Left renal cortex interstitium (tissue), 4 donors: ENCODE results near the gene CNIH4. TPM values are rescaled to one million over a fixed set of nuclear protein-coding genes. Genes with fewer than 3 reads are reported as not detected.
"Not testable (repeated sequence)": the region's sequence is repeated elsewhere in the genome, so short reads cannot be mapped to it uniquely, and the experiment has no call there.

Experiments
- DNase-seq, 4 donors: peaks; one replicate each; pipeline ENCODE4 v3.0.0-alpha.2; 2013; ENCODE audit warnings: low read depth in 4 of 4, low spot score in 2 of 4, missing footprints in 1 of 4
- polyA plus RNA-seq, 4 donors: library from polyadenylated mRNA; unstranded; fragments of 120-200 nt; gene quantifications; one replicate each; pipeline ENCODE4 v1.2.1, GENCODE V29; 2013; ENCODE audit not compliant: insufficient read length in 4 of 4

Gene CNIH4
- 10 to 100 TPM; 43.3 to 56.6 (median 49.1) TPM for polyA plus RNA-seq

- peak; percentile 75 to 94 (median 85) for DNase-seq
Observed at GRCh38 chr1:224356685-224357625, at the start of gene CNIH4. TSS of gene CNIH4 (plus strand) at chr1:224356879. CDS start at chr1:224356925, 46 bp downstream.

- no peak for DNase-seq
Observed at GRCh38 chr1:224308064-224308463, 48.6 kb upstream of the CNIH4 start.

- DNase-seq, result not testable (repeated sequence)
Observed at GRCh38 chr1:224311503-224311902, 45.2 kb upstream of the CNIH4 start.

GRCh38 chr1:224312025-224312424 lies 44.7 kb upstream of the CNIH4 start:
- no peak for DNase-seq

- no peak for DNase-seq
Observed at GRCh38 chr1:224317383-224318045, 39.2 kb upstream of the CNIH4 start.

- DNase-seq, result no peak
Observed at GRCh38 chr1:224321706-224322105, 35.0 kb upstream of the CNIH4 start.

- DNase-seq, result no peak
Observed at GRCh38 chr1:224325959-224326358, 30.7 kb upstream of the CNIH4 start.

- DNase-seq, result no peak
Observed at GRCh38 chr1:224328644-224329043, 28.0 kb upstream of the CNIH4 start.

GRCh38 chr1:224329484-224329841 lies 27.2 kb upstream of the CNIH4 start:
- DNase-seq, result no peak

GRCh38 chr1:224329842-224330753 lies 26.6 kb upstream of the CNIH4 start, which contains the start of gene NVL:
TSS of gene NVL (minus strand) at chr1:224330172. CDS start at chr1:224330127, 45 bp downstream.
- peak; percentile 86 to 94 (median 88) for DNase-seq

GRCh38 chr1:224331326-224331725 lies 25.4 kb upstream of the CNIH4 start:
- DNase-seq, result no peak

- DNase-seq, result no peak
Observed at GRCh38 chr1:224331824-224332223, 24.9 kb upstream of the CNIH4 start.

- peak in 1 of 4 donors; percentile 56 for DNase-seq
Observed at GRCh38 chr1:224333309-224333926, 23.3 kb upstream of the CNIH4 start.

GRCh38 chr1:224333939-224334786 lies 22.5 kb upstream of the CNIH4 start:
- no peak for DNase-seq

- no peak for DNase-seq
Observed at GRCh38 chr1:224338150-224338838, 18.4 kb upstream of the CNIH4 start.

- no peak for DNase-seq
Observed at GRCh38 chr1:224339442-224340033, 17.1 kb upstream of the CNIH4 start.

- DNase-seq, result not testable (repeated sequence)
Observed at GRCh38 chr1:224340453-224341384, 16.0 kb upstream of the CNIH4 start.
